Measurements from ENCODE around the gene SPACA4. TPM values are rescaled to one million over a fixed set of nuclear protein-coding genes. Genes with fewer than 3 reads are reported as not detected.
A peak's percentile ranks its signal among the peaks of the same experiment; 100 is the strongest.

SPACA4 gene
- total and polyA plus RNA-seq, 9 of the 15 experiments (the other 6 are each of a cell fraction or from before 2014, with no cell fraction given) = not detected

DNA sequence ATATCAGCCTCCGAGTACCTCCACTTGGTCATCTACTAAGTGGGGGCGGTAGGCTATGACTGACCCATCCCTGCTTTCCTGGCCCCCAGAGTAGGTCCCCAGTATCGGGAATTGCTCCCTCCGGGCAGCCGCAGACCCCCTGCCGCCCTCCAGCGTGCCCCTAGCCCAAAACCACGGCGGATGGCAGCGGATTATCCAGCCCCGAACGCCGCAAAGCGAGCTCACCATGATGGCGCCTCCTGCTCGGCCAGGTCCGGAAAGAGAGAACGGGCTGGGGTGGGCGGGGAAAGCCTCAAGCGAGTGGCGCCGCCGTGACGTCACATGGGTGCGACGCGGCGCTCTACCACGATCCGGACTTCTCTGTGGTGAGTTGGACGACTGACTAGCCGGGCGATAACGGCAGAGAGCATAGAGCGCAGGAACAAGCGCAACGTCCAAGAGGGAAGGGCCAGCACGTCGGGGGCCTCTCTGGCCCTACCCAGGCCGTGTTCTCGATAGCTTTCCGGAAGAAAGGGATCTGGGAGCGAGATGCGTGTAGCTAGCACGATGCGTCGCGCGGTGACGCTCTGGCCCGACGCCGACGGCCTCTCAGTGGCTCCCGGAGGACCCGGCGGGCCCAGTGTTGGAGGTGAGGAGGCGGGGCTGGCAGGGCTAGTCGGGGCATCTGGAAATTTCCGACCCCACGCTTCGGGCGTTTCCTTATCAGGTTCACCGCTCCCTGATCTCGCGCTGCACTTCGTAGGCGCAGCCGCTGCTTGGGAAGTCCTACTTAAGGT is 12.6 kb downstream of the SPACA4 start, which contains the start of the genes RPL18 and SPHK2 (continued):
- TF ChIP-seq, protein P1, sequence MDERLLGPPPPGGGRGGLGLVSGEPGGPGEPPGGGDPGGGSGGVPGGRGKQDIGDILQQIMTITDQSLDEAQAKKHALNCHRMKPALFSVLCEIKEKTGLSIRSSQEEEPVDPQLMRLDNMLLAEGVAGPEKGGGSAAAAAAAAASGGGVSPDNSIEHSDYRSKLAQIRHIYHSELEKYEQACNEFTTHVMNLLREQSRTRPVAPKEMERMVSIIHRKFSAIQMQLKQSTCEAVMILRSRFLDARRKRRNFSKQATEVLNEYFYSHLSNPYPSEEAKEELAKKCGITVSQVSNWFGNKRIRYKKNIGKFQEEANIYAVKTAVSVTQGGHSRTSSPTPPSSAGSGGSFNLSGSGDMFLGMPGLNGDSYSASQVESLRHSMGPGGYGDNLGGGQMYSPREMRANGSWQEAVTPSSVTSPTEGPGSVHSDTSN (CRISPR knock-in tag; IDR thresholded peaks at IDR 0.05; ENCODE audit: low read depth) = no peak
- TF ChIP-seq, protein P1 (tag; conservative IDR thresholded peaks at IDR 0.05; ENCODE audit: low read depth) = no peak
- TF ChIP-seq FOXJ3 (CRISPR knock-in tag; IDR thresholded peaks at IDR 0.05) (no peak), HIVEP1 (CRISPR knock-in tag; IDR thresholded peaks at IDR 0.05) (no peak), DMBX1 (CRISPR knock-in tag; IDR thresholded peaks at IDR 0.05; ENCODE audit: borderline replicate concordance) (peak; percentile 16; the same call in 1 of the 2 replicates), ZNF384 (IDR thresholded peaks at IDR 0.05; ENCODE audit: low read depth, low read length) (no peak; the same call in none of the 2 replicates), ZSCAN29 (IDR thresholded peaks at IDR 0.05) (no peak), HNRNPK (IDR thresholded peaks at IDR 0.05; ENCODE audit: low read depth, low read length, poor library complexity, severe bottlenecking) (no peak), FOXM1 (IDR thresholded peaks at IDR 0.05; ENCODE audit: low read depth) (peak; percentile 49), FOXM1 (CRISPR knock-in tag; IDR thresholded peaks at IDR 0.05; ENCODE audit: low read depth) (no peak), ZNF12 (CRISPR knock-in tag; IDR thresholded peaks at IDR 0.05) (no peak; the same call in 1 of the 2 replicates), IFI16 (CRISPR knock-in tag; IDR thresholded peaks at IDR 0.05) (no peak), NFE2 (IDR thresholded peaks at IDR 0.05; ENCODE audit: low read depth) (peak; percentile 32), BCOR (IDR thresholded peaks at IDR 0.05) (no peak), HMG20A (CRISPR knock-in tag; conservative IDR thresholded peaks at IDR 0.05) (no peak), HDGF (IDR thresholded peaks at IDR 0.05) (peak; percentile 97; the same call in 1 of the 2 replicates), SAFB2 (IDR thresholded peaks at IDR 0.05; ENCODE audit: borderline replicate concordance, low read depth, low read length, severe bottlenecking) (no peak), BRD9 (IDR thresholded peaks at IDR 0.05; ENCODE audit: low read depth, partially characterized antibody) (peak; percentile 88)
- TF ChIP-seq, protein P2, sequence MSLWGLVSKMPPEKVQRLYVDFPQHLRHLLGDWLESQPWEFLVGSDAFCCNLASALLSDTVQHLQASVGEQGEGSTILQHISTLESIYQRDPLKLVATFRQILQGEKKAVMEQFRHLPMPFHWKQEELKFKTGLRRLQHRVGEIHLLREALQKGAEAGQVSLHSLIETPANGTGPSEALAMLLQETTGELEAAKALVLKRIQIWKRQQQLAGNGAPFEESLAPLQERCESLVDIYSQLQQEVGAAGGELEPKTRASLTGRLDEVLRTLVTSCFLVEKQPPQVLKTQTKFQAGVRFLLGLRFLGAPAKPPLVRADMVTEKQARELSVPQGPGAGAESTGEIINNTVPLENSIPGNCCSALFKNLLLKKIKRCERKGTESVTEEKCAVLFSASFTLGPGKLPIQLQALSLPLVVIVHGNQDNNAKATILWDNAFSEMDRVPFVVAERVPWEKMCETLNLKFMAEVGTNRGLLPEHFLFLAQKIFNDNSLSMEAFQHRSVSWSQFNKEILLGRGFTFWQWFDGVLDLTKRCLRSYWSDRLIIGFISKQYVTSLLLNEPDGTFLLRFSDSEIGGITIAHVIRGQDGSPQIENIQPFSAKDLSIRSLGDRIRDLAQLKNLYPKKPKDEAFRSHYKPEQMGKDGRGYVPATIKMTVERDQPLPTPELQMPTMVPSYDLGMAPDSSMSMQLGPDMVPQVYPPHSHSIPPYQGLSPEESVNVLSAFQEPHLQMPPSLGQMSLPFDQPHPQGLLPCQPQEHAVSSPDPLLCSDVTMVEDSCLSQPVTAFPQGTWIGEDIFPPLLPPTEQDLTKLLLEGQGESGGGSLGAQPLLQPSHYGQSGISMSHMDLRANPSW (CRISPR knock-in tag; IDR thresholded peaks at IDR 0.05) = peak; percentile 88; the same call in 1 of the 2 replicates
- TF ChIP-seq, protein P3, sequence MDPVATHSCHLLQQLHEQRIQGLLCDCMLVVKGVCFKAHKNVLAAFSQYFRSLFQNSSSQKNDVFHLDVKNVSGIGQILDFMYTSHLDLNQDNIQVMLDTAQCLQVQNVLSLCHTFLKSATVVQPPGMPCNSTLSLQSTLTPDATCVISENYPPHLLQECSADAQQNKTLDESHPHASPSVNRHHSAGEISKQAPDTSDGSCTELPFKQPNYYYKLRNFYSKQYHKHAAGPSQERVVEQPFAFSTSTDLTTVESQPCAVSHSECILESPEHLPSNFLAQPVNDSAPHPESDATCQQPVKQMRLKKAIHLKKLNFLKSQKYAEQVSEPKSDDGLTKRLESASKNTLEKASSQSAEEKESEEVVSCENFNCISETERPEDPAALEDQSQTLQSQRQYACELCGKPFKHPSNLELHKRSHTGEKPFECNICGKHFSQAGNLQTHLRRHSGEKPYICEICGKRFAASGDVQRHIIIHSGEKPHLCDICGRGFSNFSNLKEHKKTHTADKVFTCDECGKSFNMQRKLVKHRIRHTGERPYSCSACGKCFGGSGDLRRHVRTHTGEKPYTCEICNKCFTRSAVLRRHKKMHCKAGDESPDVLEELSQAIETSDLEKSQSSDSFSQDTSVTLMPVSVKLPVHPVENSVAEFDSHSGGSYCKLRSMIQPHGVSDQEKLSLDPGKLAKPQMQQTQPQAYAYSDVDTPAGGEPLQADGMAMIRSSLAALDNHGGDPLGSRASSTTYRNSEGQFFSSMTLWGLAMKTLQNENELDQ (CRISPR knock-in tag; IDR thresholded peaks at IDR 0.05; ENCODE audit: borderline replicate concordance) = no peak
